WTC11 (cell line): ENCODE measurements around the gene MDGA2. TPM values are rescaled to one million over a fixed set of nuclear protein-coding genes. Genes with fewer than 3 reads are reported as not detected.

ENCODE experiments used
- ATAC-seq: fragments of 200-7000 bp; cut with Tn5 transposase; 2 replicates; pipeline ENCODE4 v1.10.0; 2021; ENCODE audit warnings: mild to moderate bottlenecking, moderate library complexity
- CTCF ChIA-PET: fragments of 300-600 bp; sonication (Branson Sonifier 250); formaldehyde crosslinking; loops from one replicate; lab custom pipeline; 2021; ENCODE audit warnings: antibody characterized with exemption; lab: Charles Lee
- POLR2A ChIA-PET: fragments of 350-600 bp; sonication (Branson Sonifier 250); formaldehyde crosslinking; loops from one replicate; lab custom pipeline; 2021; ENCODE audit warnings: antibody characterized with exemption; lab: Charles Lee
- DNase-seq: peaks from one replicate; pipeline ENCODE4 v3.0.0; 2021; ENCODE audit warnings: low spot score
- H3K27ac Mint-ChIP-seq: 2 replicates; pipeline ENCODE4 v1.8.0; 2021; ENCODE audit warnings: mixed read lengths
- H3K27me3 Mint-ChIP-seq: 2 replicates; pipeline ENCODE4 v1.8.0; 2021; ENCODE audit warnings: low read depth, mild to moderate bottlenecking, moderate library complexity, mixed read lengths
- H3K36me3 Mint-ChIP-seq: 2 replicates; pipeline ENCODE4 v1.8.0; 2021; ENCODE audit warnings: mixed read lengths
- H3K4me1 Mint-ChIP-seq: 2 replicates; pipeline ENCODE4 v1.8.0; 2022; ENCODE audit warnings: mixed read lengths
- H3K4me3 Mint-ChIP-seq: 2 replicates; pipeline ENCODE4 v1.8.0; 2021; ENCODE audit warnings: mild to moderate bottlenecking, moderate library complexity, mixed read lengths
- H3K9me3 Mint-ChIP-seq: 2 replicates; pipeline ENCODE4 v1.8.0; 2021; ENCODE audit warnings: mixed read lengths
- ATF1 ChIP-seq: sonication (generic); formaldehyde crosslinking; IDR thresholded peaks from 2 replicates; pipeline ENCODE4 v1.8.1; 2023; ENCODE audit warnings: mild to moderate bottlenecking, moderate library complexity, missing genetic modification reagents
- ATF2 ChIP-seq: sonication (generic); formaldehyde crosslinking; IDR thresholded peaks from 2 replicates; pipeline ENCODE4 v1.8.1; 2022; ENCODE audit warnings: low read depth, missing genetic modification reagents, borderline replicate concordance
- GABPB1 ChIP-seq: sonication (generic); formaldehyde crosslinking; IDR thresholded peaks from 2 replicates; pipeline ENCODE4 v1.8.1; 2023; ENCODE audit warnings: mild to moderate bottlenecking, missing genetic modification reagents
- HMGA2 ChIP-seq: fragments of 250-450 bp; sonication (Bioruptor Pico); IDR thresholded peaks from 2 replicates; pipeline ENCODE4 v1.4.0; 2021; ENCODE audit warnings: mild to moderate bottlenecking, moderate library complexity
- IRF2 ChIP-seq: sonication (generic); formaldehyde crosslinking; IDR thresholded peaks from 2 replicates; pipeline ENCODE4 v1.8.0; 2022; ENCODE audit warnings: low read depth, missing genetic modification reagents, borderline replicate concordance
- MLX ChIP-seq: sonication (generic); formaldehyde crosslinking; IDR thresholded peaks from 2 replicates; pipeline ENCODE4 v1.8.1; 2023; ENCODE audit warnings: mild to moderate bottlenecking, missing genetic modification reagents, moderate library complexity
- MXD4 ChIP-seq: fragments of 250-450 bp; sonication (Bioruptor Pico); IDR thresholded peaks from 2 replicates; pipeline ENCODE4 v1.8.0; 2021; ENCODE audit warnings: mild to moderate bottlenecking, moderate library complexity, borderline replicate concordance
- MYBL2 ChIP-seq: sonication (generic); formaldehyde crosslinking; IDR thresholded peaks from 2 replicates; pipeline ENCODE4 v1.8.1; 2023; ENCODE audit warnings: mild to moderate bottlenecking, moderate library complexity, missing genetic modification reagents
- NR1H2 ChIP-seq: sonication (generic); formaldehyde crosslinking; IDR thresholded peaks from 2 replicates; pipeline ENCODE4 v1.9.0; 2021; ENCODE audit warnings: mild to moderate bottlenecking, moderate library complexity, missing genetic modification reagents
- OVOL2 ChIP-seq: fragments of 250-450 bp; sonication (Bioruptor Pico); IDR thresholded peaks from 2 replicates; pipeline ENCODE4 v1.9.0; 2021; ENCODE audit warnings: mild to moderate bottlenecking, borderline replicate concordance
- PRRX2 ChIP-seq: fragments of 250-450 bp; sonication (Bioruptor Pico); IDR thresholded peaks from 2 replicates; pipeline ENCODE4 v1.8.0; 2021; ENCODE audit warnings: mild to moderate bottlenecking
- RELA ChIP-seq: sonication (generic); formaldehyde crosslinking; IDR thresholded peaks from 2 replicates; pipeline ENCODE4 v1.8.1; 2022; ENCODE audit warnings: missing genetic modification reagents, mild to moderate bottlenecking, borderline replicate concordance
- RORB ChIP-seq: fragments of 250-450 bp; sonication (Bioruptor Pico); IDR thresholded peaks from 2 replicates; pipeline ENCODE4 v1.9.0; 2021; ENCODE audit warnings: mild to moderate bottlenecking
- SMAD4 ChIP-seq: sonication (generic); formaldehyde crosslinking; IDR thresholded peaks from 2 replicates; pipeline ENCODE4 v1.8.0; 2022; ENCODE audit warnings: mild to moderate bottlenecking, missing genetic modification reagents
- TCF7 ChIP-seq: sonication (generic); formaldehyde crosslinking; IDR thresholded peaks from 2 replicates; pipeline ENCODE4 v1.8.0; 2022; ENCODE audit warnings: mild to moderate bottlenecking, low read depth, missing genetic modification reagents, moderate library complexity
- TEAD1 ChIP-seq: sonication (generic); formaldehyde crosslinking; IDR thresholded peaks from 2 replicates; pipeline ENCODE4 v1.8.0; 2022; ENCODE audit warnings: mild to moderate bottlenecking, missing genetic modification reagents
- ZBTB21 ChIP-seq: sonication (generic); formaldehyde crosslinking; IDR thresholded peaks from 2 replicates; pipeline ENCODE4 v1.8.1; 2023; ENCODE audit warnings: mild to moderate bottlenecking, missing genetic modification reagents, borderline replicate concordance
- ZNF138 ChIP-seq: sonication (generic); formaldehyde crosslinking; conservative IDR thresholded peaks from 2 replicates; pipeline ENCODE4 v1.8.1; 2022; ENCODE audit warnings: mild to moderate bottlenecking, moderate library complexity, missing genetic modification reagents
- ZNF263 ChIP-seq: sonication (generic); formaldehyde crosslinking; IDR thresholded peaks from 2 replicates; pipeline ENCODE4 v1.8.1; 2022; ENCODE audit warnings: low read depth, mild to moderate bottlenecking, moderate library complexity, missing genetic modification reagents
- ZNF281 ChIP-seq: sonication (generic); formaldehyde crosslinking; IDR thresholded peaks from 2 replicates; pipeline ENCODE4 v1.8.0; 2023; ENCODE audit warnings: mild to moderate bottlenecking, missing genetic modification reagents
- total RNA-seq: library from RNA; stranded (reverse); gene quantifications from 3 replicates; pipeline ENCODE4 v1.2.3, GENCODE V29; 2021
- TF ChIP-seq, protein P1 (sequence below): sonication (generic); formaldehyde crosslinking; IDR thresholded peaks from 2 replicates; pipeline ENCODE4 v1.8.0; 2022; ENCODE audit warnings: mild to moderate bottlenecking, missing genetic modification reagents
- TF ChIP-seq, protein P2 (sequence below): sonication (generic); formaldehyde crosslinking; IDR thresholded peaks from 2 replicates; pipeline ENCODE4 v1.8.1; 2022; ENCODE audit warnings: low read depth, mild to moderate bottlenecking, moderate library complexity, missing genetic modification reagents, borderline replicate concordance
- TF ChIP-seq, protein P3 (sequence below): sonication (generic); formaldehyde crosslinking; conservative IDR thresholded peaks from 2 replicates; pipeline ENCODE4 v1.8.1; 2023; ENCODE audit warnings: mild to moderate bottlenecking, low read depth, missing genetic modification reagents, moderate library complexity
- TF ChIP-seq, protein P4 (sequence below): sonication (generic); formaldehyde crosslinking; conservative IDR thresholded peaks from 2 replicates; pipeline ENCODE4 v1.8.1; 2022; ENCODE audit warnings: mild to moderate bottlenecking, missing genetic modification reagents
- TF ChIP-seq, protein P5 (sequence below): sonication (generic); formaldehyde crosslinking; IDR thresholded peaks from 2 replicates; pipeline ENCODE4 v1.8.1; 2022; ENCODE audit warnings: mild to moderate bottlenecking, missing genetic modification reagents, moderate library complexity, borderline replicate concordance

MDGA2 gene
- total RNA-seq, 1 experiment from 2014 or later = 4.9 TPM

- H3K4me1 Mint-ChIP-seq = no peaks in the 10 kb centered on the region
- TF ChIP-seq, protein P1, sequence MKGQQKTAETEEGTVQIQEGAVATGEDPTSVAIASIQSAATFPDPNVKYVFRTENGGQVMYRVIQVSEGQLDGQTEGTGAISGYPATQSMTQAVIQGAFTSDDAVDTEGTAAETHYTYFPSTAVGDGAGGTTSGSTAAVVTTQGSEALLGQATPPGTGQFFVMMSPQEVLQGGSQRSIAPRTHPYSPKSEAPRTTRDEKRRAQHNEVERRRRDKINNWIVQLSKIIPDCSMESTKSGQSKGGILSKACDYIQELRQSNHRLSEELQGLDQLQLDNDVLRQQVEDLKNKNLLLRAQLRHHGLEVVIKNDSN = no peak
- TF ChIP-seq ATF2 (CRISPR knock-in tag) (no peak), PRRX2 (CRISPR knock-in tag) (no peak), MYBL2 (CRISPR knock-in tag) (no peak), TEAD1 (CRISPR knock-in tag) (no peak), RORB (no peak), HMGA2 (CRISPR knock-in tag) (no peak), TCF7 (CRISPR knock-in tag) (no peak), ATF1 (no peak), MLX (CRISPR knock-in tag) (no peak), SMAD4 (CRISPR knock-in tag) (no peak), GABPB1 (no peak), ZNF263 (no peak), MXD4 (no peak), ZBTB21 (CRISPR knock-in tag) (no peak)
- TF ChIP-seq, protein P2, sequence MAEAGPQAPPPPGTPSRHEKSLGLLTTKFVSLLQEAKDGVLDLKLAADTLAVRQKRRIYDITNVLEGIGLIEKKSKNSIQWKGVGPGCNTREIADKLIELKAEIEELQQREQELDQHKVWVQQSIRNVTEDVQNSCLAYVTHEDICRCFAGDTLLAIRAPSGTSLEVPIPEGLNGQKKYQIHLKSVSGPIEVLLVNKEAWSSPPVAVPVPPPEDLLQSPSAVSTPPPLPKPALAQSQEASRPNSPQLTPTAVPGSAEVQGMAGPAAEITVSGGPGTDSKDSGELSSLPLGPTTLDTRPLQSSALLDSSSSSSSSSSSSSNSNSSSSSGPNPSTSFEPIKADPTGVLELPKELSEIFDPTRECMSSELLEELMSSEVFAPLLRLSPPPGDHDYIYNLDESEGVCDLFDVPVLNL (CRISPR knock-in tag) = no peak
- DNase-seq = no peak
- H3K9me3 Mint-ChIP-seq = peaks cover 48% of the 10 kb centered on the region
- ChIA-PET CTCF (no interaction called here), POLR2A (no interaction called here)
- no peak overlapping the region for H3K4me3 Mint-ChIP-seq
- no peak overlapping the region for H3K27ac Mint-ChIP-seq
- H3K27me3 Mint-ChIP-seq = no peaks in the 10 kb centered on the region; the same call in 1 of the 2 replicates
- peaks cover 22% of the 10 kb centered on the region for H3K36me3 Mint-ChIP-seq
- ATAC-seq = no peak
These were observed 108.1 kb downstream of the MDGA2 start for GRCh38 chr14:47567273-47567672.

- H3K36me3 Mint-ChIP-seq = peaks cover 7% of the 10 kb centered on the region; the same call in 1 of the 2 replicates
- 0 out of 2 replicates have a peak, but pooled peaks cover 5% of the 10 kb centered on the region for H3K27me3 Mint-ChIP-seq
- ChIA-PET POLR2A (no interaction called here), CTCF (no interaction called here)
- H3K27ac Mint-ChIP-seq = no peak overlapping the region
- no peak for ATAC-seq
- H3K4me3 Mint-ChIP-seq = no peak overlapping the region
- peaks cover 8% of the 10 kb centered on the region for H3K9me3 Mint-ChIP-seq
- no peak for DNase-seq
- H3K4me1 Mint-ChIP-seq = no peaks in the 10 kb centered on the region
- TF ChIP-seq, protein P3, sequence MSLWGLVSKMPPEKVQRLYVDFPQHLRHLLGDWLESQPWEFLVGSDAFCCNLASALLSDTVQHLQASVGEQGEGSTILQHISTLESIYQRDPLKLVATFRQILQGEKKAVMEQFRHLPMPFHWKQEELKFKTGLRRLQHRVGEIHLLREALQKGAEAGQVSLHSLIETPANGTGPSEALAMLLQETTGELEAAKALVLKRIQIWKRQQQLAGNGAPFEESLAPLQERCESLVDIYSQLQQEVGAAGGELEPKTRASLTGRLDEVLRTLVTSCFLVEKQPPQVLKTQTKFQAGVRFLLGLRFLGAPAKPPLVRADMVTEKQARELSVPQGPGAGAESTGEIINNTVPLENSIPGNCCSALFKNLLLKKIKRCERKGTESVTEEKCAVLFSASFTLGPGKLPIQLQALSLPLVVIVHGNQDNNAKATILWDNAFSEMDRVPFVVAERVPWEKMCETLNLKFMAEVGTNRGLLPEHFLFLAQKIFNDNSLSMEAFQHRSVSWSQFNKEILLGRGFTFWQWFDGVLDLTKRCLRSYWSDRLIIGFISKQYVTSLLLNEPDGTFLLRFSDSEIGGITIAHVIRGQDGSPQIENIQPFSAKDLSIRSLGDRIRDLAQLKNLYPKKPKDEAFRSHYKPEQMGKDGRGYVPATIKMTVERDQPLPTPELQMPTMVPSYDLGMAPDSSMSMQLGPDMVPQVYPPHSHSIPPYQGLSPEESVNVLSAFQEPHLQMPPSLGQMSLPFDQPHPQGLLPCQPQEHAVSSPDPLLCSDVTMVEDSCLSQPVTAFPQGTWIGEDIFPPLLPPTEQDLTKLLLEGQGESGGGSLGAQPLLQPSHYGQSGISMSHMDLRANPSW (CRISPR knock-in tag) = no peak
- TF ChIP-seq OVOL2 (no peak), ZNF138 (no peak), NR1H2 (CRISPR knock-in tag) (no peak), RELA (no peak), ZNF281 (CRISPR knock-in tag) (no peak), IRF2 (CRISPR knock-in tag) (no peak)
- TF ChIP-seq, protein P4, sequence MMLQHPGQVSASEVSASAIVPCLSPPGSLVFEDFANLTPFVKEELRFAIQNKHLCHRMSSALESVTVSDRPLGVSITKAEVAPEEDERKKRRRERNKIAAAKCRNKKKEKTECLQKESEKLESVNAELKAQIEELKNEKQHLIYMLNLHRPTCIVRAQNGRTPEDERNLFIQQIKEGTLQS = no peak
- TF ChIP-seq, protein P5, sequence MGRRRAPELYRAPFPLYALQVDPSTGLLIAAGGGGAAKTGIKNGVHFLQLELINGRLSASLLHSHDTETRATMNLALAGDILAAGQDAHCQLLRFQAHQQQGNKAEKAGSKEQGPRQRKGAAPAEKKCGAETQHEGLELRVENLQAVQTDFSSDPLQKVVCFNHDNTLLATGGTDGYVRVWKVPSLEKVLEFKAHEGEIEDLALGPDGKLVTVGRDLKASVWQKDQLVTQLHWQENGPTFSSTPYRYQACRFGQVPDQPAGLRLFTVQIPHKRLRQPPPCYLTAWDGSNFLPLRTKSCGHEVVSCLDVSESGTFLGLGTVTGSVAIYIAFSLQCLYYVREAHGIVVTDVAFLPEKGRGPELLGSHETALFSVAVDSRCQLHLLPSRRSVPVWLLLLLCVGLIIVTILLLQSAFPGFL (CRISPR knock-in tag) = no peak
These were observed 117.5 kb downstream of the MDGA2 start for GRCh38 chr14:47557894-47558293.
